Colonic mucosa (tissue), 4 donors: ENCODE results near the gene SNRK. TPM values are rescaled to one million over a fixed set of nuclear protein-coding genes. Genes with fewer than 3 reads are reported as not detected.

ENCODE experiments used
- DNase-seq: peaks from one replicate; pipeline ENCODE4 v3.0.0-alpha.2; 2020
- H3K27ac ChIP-seq: fragments of 200-600 bp; one replicate; pipeline ENCODE4 v1.8.0; 2021
- H3K27me3 ChIP-seq: fragments of 200-600 bp; one replicate; pipeline ENCODE4 v1.8.0; 2021
- H3K36me3 ChIP-seq: fragments of 200-600 bp; one replicate; pipeline ENCODE4 v1.8.0; 2021
- H3K4me1 ChIP-seq: fragments of 200-600 bp; one replicate; pipeline ENCODE4 v1.8.0; 2021; ENCODE audit warnings: mild to moderate bottlenecking
- H3K4me3 ChIP-seq: fragments of 200-600 bp; one replicate; pipeline ENCODE4 v1.8.0; 2021
- H3K9ac ChIP-seq, 2 donors: one replicate each; pipeline ENCODE4 v1.7.0; 2013; ENCODE audit warnings: control low read depth in 2 of 2, low read depth in 2 of 2, low read length in 2 of 2
- H3K9me3 ChIP-seq: fragments of 200-600 bp; one replicate; pipeline ENCODE4 v1.8.0; 2021
- intact Hi-C: fragments of 100-400 bp; cut with DNase I; formaldehyde crosslinking; loops from one replicate; pipeline ENCODE4 v1.14.1; 2022
- total RNA-seq, 2 donors: library from RNA; stranded (reverse); fragmentation: NEBNext Ultra II Directional in 1 of 2; extraction: Animal tissue kit (Norgen Biotek cat#: 25700) in 1 of 2; gene quantifications; one replicate each; pipeline ENCODE4 v1.2.1, GENCODE V29; 2021
- TF ChIP-seq, protein P1 (sequence below): fragments of 200-600 bp; IDR thresholded peaks from one replicate; pipeline ENCODE4 v1.8.0; 2022; ENCODE audit warnings: antibody characterized with exemption, mild to moderate bottlenecking
- donor health status: healthy.
- donor health status: DM: no; HTN: no; CAD: no.
- donor health status: DM: no; HTN: no; CAD: no.

The SNRK gene
- total RNA-seq, 2 donors from 2014 or later, result 19.7 to 48.2 TPM

DNA sequence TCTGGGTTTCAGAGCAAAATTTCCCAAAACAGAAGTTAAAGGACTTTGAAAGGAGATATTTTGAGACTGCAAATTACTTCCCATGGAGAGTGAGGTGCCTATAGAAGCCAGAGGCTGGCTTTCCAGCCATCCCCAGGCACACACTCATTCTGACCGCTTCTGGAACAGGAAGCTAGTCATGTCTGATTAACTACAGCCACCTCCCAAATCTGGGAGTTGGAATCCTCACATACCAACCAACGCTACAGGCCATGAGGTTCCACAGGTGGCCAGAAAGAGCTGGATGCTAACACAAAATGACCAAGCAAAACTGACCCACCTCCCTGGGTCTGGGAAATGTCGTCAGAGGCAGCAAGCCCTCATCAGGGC is 87.2 kb downstream of the SNRK start:
- Histone ChIP-seq H3K36me3 (no peaks in the 10 kb centered on the region), H3K9me3 (no peaks in the 10 kb centered on the region), H3K4me3 (no peak overlapping the region), H3K9ac (no peak overlapping the region), H3K4me1 (no peaks in the 10 kb centered on the region), H3K27me3 (no peaks in the 10 kb centered on the region), H3K27ac (no peak overlapping the region)
- no peak for DNase-seq
- TF ChIP-seq, protein P1, sequence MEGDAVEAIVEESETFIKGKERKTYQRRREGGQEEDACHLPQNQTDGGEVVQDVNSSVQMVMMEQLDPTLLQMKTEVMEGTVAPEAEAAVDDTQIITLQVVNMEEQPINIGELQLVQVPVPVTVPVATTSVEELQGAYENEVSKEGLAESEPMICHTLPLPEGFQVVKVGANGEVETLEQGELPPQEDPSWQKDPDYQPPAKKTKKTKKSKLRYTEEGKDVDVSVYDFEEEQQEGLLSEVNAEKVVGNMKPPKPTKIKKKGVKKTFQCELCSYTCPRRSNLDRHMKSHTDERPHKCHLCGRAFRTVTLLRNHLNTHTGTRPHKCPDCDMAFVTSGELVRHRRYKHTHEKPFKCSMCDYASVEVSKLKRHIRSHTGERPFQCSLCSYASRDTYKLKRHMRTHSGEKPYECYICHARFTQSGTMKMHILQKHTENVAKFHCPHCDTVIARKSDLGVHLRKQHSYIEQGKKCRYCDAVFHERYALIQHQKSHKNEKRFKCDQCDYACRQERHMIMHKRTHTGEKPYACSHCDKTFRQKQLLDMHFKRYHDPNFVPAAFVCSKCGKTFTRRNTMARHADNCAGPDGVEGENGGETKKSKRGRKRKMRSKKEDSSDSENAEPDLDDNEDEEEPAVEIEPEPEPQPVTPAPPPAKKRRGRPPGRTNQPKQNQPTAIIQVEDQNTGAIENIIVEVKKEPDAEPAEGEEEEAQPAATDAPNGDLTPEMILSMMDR, result no peak
- intact Hi-C loops, result no loop called here

DNA sequence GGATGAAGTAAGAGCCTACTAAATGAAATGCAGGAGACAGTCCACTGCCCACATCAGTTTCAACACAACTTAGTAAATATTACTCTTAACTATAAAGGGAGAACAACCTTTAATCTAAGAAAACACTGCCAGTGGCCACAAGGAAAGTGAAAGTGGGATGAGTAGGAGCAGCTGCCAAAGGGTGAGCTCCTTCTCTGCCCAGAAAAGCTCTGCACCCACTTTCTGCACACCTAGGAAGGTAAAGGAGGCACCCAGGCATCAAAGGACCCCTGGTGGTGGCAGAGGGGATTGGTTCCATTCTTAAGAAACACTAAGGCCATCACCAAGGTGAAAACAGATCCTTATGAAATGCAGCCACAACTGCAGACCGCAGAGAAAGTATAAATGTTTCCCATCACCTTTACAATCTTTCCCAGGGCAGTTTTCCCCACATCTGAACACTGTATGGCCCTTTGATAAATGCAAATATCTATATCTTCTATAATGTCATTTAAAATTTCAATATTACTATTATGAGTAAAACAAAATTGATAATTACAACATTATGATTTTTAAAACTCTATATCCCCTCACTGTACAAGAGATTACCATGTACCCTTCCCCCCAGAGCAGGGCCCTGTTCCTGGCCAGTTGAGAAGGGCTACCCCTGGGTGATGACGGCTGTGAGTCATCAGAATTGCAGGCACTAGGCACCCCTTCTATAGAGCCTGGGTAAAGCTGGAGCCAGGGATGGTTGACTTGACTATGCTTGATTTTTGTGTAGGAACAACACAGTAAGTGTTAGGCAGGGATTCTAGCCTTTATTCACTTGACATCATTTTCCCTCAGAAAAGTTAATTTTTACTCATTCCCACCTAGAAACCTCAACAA is 92.0 kb downstream of the SNRK start:
- Histone ChIP-seq H3K27me3 (no peaks in the 10 kb centered on the region), H3K4me1 (no peaks in the 10 kb centered on the region), H3K9me3 (no peaks in the 10 kb centered on the region), H3K9ac (no peak overlapping the region), H3K4me3 (no peak overlapping the region), H3K27ac (no peak overlapping the region), H3K36me3 (no peaks in the 10 kb centered on the region)
- intact Hi-C loops, result loop anchor here (5.0 kb wide), 1 partner anchor 216 kb away; no protein-coding TSS in a partner anchor
- peak; percentile 50 for DNase-seq
- TF ChIP-seq, protein P1, result peak; percentile 39

DNA sequence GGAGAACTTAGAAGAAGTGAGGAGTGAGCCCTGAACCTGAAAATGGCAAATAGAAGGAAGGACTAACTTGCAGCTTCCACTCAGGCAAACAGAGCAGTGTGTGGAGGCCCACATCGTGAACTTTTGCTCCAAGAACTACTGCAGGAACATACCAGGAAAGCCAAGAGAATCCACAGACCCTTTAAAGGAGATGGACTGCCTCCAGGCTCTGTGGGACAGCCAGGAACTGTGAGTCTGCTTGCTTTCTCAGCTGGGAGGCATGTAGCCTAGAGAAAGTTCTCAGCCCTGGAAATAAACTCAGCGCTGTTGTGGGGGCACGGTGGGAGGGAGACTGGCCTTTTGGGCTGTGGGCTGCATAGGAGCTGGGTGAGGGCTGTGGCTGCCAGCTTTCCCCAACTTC is 93.0 kb downstream of the SNRK start:
- H3K4me3 ChIP-seq, result no peak overlapping the region
- H3K27me3 ChIP-seq, result no peaks in the 10 kb centered on the region
- no peak overlapping the region for H3K27ac ChIP-seq
- H3K4me1 ChIP-seq, result no peaks in the 10 kb centered on the region
- no peak overlapping the region for H3K9ac ChIP-seq
- DNase-seq, result no peak
- no peaks in the 10 kb centered on the region for H3K9me3 ChIP-seq
- TF ChIP-seq, protein P1, result no peak
- intact Hi-C loops, result loop anchor here (5.0 kb wide), 1 partner anchor 217 kb away; no protein-coding TSS in a partner anchor
- H3K36me3 ChIP-seq, result no peaks in the 10 kb centered on the region

DNA sequence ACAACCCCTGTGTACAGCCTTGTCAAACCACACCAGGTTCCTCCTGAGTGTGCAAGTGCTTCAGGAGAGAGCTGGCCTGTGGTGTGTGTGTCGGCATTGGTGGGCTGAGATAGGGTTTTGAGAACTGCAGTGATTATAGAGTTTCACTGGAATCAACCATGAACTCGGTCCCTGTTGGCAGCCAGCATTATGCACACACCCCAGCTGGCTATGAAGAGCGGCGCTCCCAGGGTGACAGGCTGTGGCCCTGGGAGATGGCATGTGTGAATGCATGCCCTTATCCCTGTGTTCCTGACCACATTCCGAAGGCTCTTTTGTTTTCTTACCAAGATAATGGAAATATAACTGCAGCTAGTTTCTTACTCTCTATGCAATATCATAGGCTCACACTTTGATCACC is 101.8 kb downstream of the SNRK start:
- no peak overlapping the region for H3K9ac ChIP-seq

DNA sequence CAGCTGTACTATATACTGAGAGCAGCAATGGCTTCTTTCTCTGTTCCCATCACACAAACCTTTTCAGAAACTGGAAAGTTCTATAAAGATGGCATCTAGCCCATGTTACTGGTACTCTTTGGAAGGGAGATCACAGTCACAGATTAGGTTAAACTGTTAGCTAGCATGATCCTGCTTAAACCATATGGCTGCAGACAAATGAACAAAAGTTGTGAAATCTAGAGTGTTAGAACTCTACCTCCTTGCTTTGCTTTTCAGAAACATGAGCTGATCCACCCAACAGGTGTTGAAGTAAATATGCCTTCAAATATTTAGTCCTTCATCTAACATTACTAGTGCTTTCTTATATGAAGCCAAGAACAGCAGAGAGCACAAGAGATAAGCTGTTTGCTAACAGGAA is 102.6 kb downstream of the SNRK start:
- intact Hi-C loops, result no loop called here
- DNase-seq, result no peak
- no peak overlapping the region for H3K9ac ChIP-seq
- H3K4me1 ChIP-seq, result no peaks in the 10 kb centered on the region
- no peaks in the 10 kb centered on the region for H3K9me3 ChIP-seq
- no peaks in the 10 kb centered on the region for H3K36me3 ChIP-seq
- H3K27me3 ChIP-seq, result no peaks in the 10 kb centered on the region
- H3K4me3 ChIP-seq, result no peak overlapping the region
- H3K27ac ChIP-seq, result peak overlapping the region; percentile 4
- TF ChIP-seq, protein P1, result no peak

More for the DNA sequence above, 101.8 kb downstream of the SNRK start:
- intact Hi-C loops, result no loop called here
- Histone ChIP-seq H3K9me3 (no peaks in the 10 kb centered on the region), H3K36me3 (no peaks in the 10 kb centered on the region), H3K27me3 (no peaks in the 10 kb centered on the region), H3K27ac (no peak overlapping the region), H3K4me1 (no peaks in the 10 kb centered on the region), H3K4me3 (no peak overlapping the region)
- DNase-seq, result no peak
- TF ChIP-seq, protein P1, result no peak
